Panc1 (cell line): ENCODE measurements around the gene ALDOC.

ENCODE experiments used
- CTCF ChIP-seq: fragments of 450-650 bp; IDR thresholded peaks from 2 replicates; pipeline ENCODE4 v1.5.1; 2017; ENCODE audit warnings: mild to moderate bottlenecking
- POLR2AphosphoS5 ChIP-seq: IDR thresholded peaks from 2 replicates; pipeline ENCODE4 v1.6.1; 2012; ENCODE audit warnings: mild to moderate bottlenecking, low read depth, low read length, moderate library complexity
- REST ChIP-seq, 2 experiments: IDR thresholded peaks; 2 replicates each; pipeline ENCODE4 v1.6.1; 2011 to 2012; ENCODE audit warnings: low read depth in 2 of 2, control low read depth in 1 of 2, low read length in 1 of 2, mild to moderate bottlenecking in 1 of 2, moderate library complexity in 1 of 2; ENCODE audit not compliant: insufficient read depth in 1 of 2
- SIN3A ChIP-seq: IDR thresholded peaks from 2 replicates; pipeline ENCODE4 v1.6.1; 2012; ENCODE audit warnings: low read depth, mild to moderate bottlenecking, low read length, moderate library complexity, borderline replicate concordance; ENCODE audit not compliant: insufficient read depth
- TCF7L2 ChIP-seq: IDR thresholded peaks from 2 replicates; pipeline ENCODE4 v1.6.1; 2011; ENCODE audit warnings: mild to moderate bottlenecking, low read depth, low read length, inconsistent platforms

- TF ChIP-seq CTCF (no peak), POLR2AphosphoS5 (no peak), REST (IDR thresholded peaks at IDR 0.05; ENCODE audit: insufficient read depth in 1 of 2, low read depth in 2 of 2, low read length in 1 of 2) (no peak), SIN3A (no peak), TCF7L2 (no peak)
These were observed 36.5 kb downstream of the ALDOC start for GRCh38 chr17:28540231-28540630.
